Liver (tissue), 9 donors: ENCODE measurements around the gene GRIN3B. TPM values are rescaled to one million over a fixed set of nuclear protein-coding genes. Genes with fewer than 3 reads are reported as not detected.

Source experiments
- DNase-seq: peaks from one replicate; pipeline ENCODE4 v3.0.0-alpha.2; 2017; ENCODE audit warnings: low spot score
- H3K27ac ChIP-seq, 2 donors: one replicate each; pipeline ENCODE4 v1.7.0; 2013; ENCODE audit warnings: inconsistent platforms in 2 of 2, low read length in 2 of 2, control low read depth in 1 of 2, low read depth in 1 of 2, mild to moderate bottlenecking in 1 of 2
- H3K27me3 ChIP-seq, 4 donors: one replicate each; pipeline versions ENCODE4 v1.6.1 to v1.7.0; 2013; ENCODE audit warnings: low read length in 3 of 4, inconsistent platforms in 1 of 4, mild to moderate bottlenecking in 1 of 4, moderate library complexity in 1 of 4; ENCODE audit not compliant: control insufficient read depth in 4 of 4, insufficient read depth in 4 of 4
- H3K36me3 ChIP-seq, 4 donors: one replicate each; pipeline versions ENCODE4 v1.6.1 to v1.7.0; 2013; ENCODE audit warnings: low read length in 3 of 4, mild to moderate bottlenecking in 3 of 4, low read depth in 1 of 4, moderate library complexity in 1 of 4; ENCODE audit not compliant: control insufficient read depth in 4 of 4, insufficient read depth in 3 of 4
- H3K4me1 ChIP-seq, 4 donors: one replicate each; pipeline versions ENCODE4 v1.6.1 to v1.7.0; 2013; ENCODE audit warnings: low read length in 3 of 4, mild to moderate bottlenecking in 3 of 4, moderate library complexity in 1 of 4; ENCODE audit not compliant: control insufficient read depth in 4 of 4, insufficient read depth in 4 of 4
- H3K4me3 ChIP-seq, 3 donors: one replicate each; pipeline versions ENCODE4 v1.6.1 to v1.7.0; 2013; ENCODE audit warnings: low read length in 3 of 3, control low read depth in 1 of 3, low read depth in 1 of 3, mild to moderate bottlenecking in 1 of 3
- H3K9ac ChIP-seq, 2 donors: one replicate each; pipeline ENCODE4 v1.7.0; 2013; ENCODE audit warnings: low read length in 2 of 2, mild to moderate bottlenecking in 2 of 2, moderate library complexity in 2 of 2, control low read depth in 1 of 2, low read depth in 1 of 2
- H3K9me3 ChIP-seq, 4 donors: one replicate each; pipeline versions ENCODE4 v1.6.1 to v1.7.0; 2013; ENCODE audit warnings: low read length in 3 of 4; ENCODE audit not compliant: control insufficient read depth in 4 of 4
- FOXA1 ChIP-seq: IDR thresholded peaks from 2 replicates; pipeline ENCODE4 v1.6.1; 2016; ENCODE audit warnings: antibody characterized with exemption
- FOXA2 ChIP-seq: IDR thresholded peaks from 2 replicates; pipeline ENCODE4 v1.6.1; 2016; ENCODE audit warnings: antibody characterized with exemption
- GABPA ChIP-seq, 2 donors: IDR thresholded peaks in 1 of 2; conservative IDR thresholded peaks in 1 of 2; 2 replicates each; pipeline ENCODE4 v1.6.1; 2016; ENCODE audit warnings: antibody characterized with exemption in 2 of 2, mild to moderate bottlenecking in 1 of 2, moderate library complexity in 1 of 2
- HNF4A ChIP-seq, 2 donors: conservative IDR thresholded peaks; 2 replicates each; pipeline ENCODE4 v1.6.1; 2016; ENCODE audit warnings: antibody characterized with exemption in 2 of 2, mild to moderate bottlenecking in 2 of 2
- HNF4G ChIP-seq: IDR thresholded peaks from 2 replicates; pipeline ENCODE4 v1.6.1; 2016; ENCODE audit warnings: antibody characterized with exemption
- MAX ChIP-seq: IDR thresholded peaks from 2 replicates; pipeline ENCODE4 v1.6.1; 2016; ENCODE audit warnings: antibody characterized with exemption
- RAD21 ChIP-seq, 2 donors: IDR thresholded peaks; 2 replicates each; pipeline ENCODE4 v1.6.1; 2016; ENCODE audit warnings: antibody characterized with exemption in 2 of 2, mild to moderate bottlenecking in 2 of 2
- SP1 ChIP-seq: IDR thresholded peaks from 2 replicates; pipeline ENCODE4 v1.6.1; 2018; ENCODE audit warnings: antibody characterized with exemption, mild to moderate bottlenecking
- TAF1 ChIP-seq: conservative IDR thresholded peaks from 2 replicates; pipeline ENCODE4 v1.6.1; 2016; ENCODE audit warnings: antibody characterized with exemption, mild to moderate bottlenecking
- YY1 ChIP-seq: IDR thresholded peaks from 2 replicates; pipeline ENCODE4 v1.6.1; 2016; ENCODE audit warnings: antibody characterized with exemption, mild to moderate bottlenecking
- ZBTB33 ChIP-seq: IDR thresholded peaks from 2 replicates; pipeline ENCODE4 v1.6.1; 2016; ENCODE audit warnings: antibody characterized with exemption
- WGBS: extraction: QIAGEN DNeasy Blood & Tissue Kit; methylation state at CpG from one replicate; pipeline ENCODE4 v1.1.7; 2013; 5-methylcytosine and 5-hydroxymethylcytosine counted together
- polyA plus RNA-seq, 2 donors: library from polyadenylated mRNA; stranded (reverse) in 1 of 2; unstranded in 1 of 2; fragments of 200-250 nt in 1 of 2; fragments of >200 nt in 1 of 2; fragmentation: Nextera tagmentation in 1 of 2; extraction: Ambion mirVana in 1 of 2; gene quantifications; one replicate each; pipeline versions ENCODE4 v1.2.1 to v1.2.3, GENCODE V29; 2013 to 2015
- total RNA-seq, 2 donors: library from RNA; depleted of rRNA; stranded (reverse); fragments of >200 nt; gene quantifications; one replicate each; pipeline ENCODE4 v1.2.3, GENCODE V29; 2014
- TF ChIP-seq, protein P1 (sequence below): fragments of 150-350 bp; IDR thresholded peaks from 2 replicates; pipeline ENCODE4 v1.5.1; 2017; ENCODE audit warnings: improper control_type of control experiment, low read depth, low read length; ENCODE audit not compliant: missing input control
- TF ChIP-seq, protein P2 (sequence below): IDR thresholded peaks from 2 replicates; pipeline ENCODE4 v1.6.1; 2016; ENCODE audit warnings: antibody characterized with exemption
- TF ChIP-seq, protein P3 (sequence below): IDR thresholded peaks from 2 replicates; pipeline ENCODE4 v1.6.1; 2016; ENCODE audit warnings: antibody characterized with exemption, mild to moderate bottlenecking
- donor health status: healthy.
- donor health status: healthy.
- donor health status: healthy.
- donor health status: healthy.
- donor health status: healthy.

Gene GRIN3B
- total and polyA plus RNA-seq, 4 donors, result 0.05 TPM; not detected in 3

GRCh38 chr19:1009041-1009980 lies 9.1 kb downstream of the GRIN3B start:
- no peak for DNase-seq
- no peaks in the 10 kb centered on the region for H3K9me3 ChIP-seq
- H3K36me3 ChIP-seq, result peaks cover 2 to 40% (median 16%) of the 10 kb centered on the region in 4 donors
- H3K27ac ChIP-seq, result no peak overlapping the region
- H3K27me3 ChIP-seq, result no peaks in the 10 kb centered on the region
- WGBS, result 88% methylated on average over 92 of the region's 92 CpGs
- TF ChIP-seq, protein P1, sequence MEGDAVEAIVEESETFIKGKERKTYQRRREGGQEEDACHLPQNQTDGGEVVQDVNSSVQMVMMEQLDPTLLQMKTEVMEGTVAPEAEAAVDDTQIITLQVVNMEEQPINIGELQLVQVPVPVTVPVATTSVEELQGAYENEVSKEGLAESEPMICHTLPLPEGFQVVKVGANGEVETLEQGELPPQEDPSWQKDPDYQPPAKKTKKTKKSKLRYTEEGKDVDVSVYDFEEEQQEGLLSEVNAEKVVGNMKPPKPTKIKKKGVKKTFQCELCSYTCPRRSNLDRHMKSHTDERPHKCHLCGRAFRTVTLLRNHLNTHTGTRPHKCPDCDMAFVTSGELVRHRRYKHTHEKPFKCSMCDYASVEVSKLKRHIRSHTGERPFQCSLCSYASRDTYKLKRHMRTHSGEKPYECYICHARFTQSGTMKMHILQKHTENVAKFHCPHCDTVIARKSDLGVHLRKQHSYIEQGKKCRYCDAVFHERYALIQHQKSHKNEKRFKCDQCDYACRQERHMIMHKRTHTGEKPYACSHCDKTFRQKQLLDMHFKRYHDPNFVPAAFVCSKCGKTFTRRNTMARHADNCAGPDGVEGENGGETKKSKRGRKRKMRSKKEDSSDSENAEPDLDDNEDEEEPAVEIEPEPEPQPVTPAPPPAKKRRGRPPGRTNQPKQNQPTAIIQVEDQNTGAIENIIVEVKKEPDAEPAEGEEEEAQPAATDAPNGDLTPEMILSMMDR, result no peak
- no peak for TF ChIP-seq ZBTB33
- no peak for TF ChIP-seq YY1
- no peak for TF ChIP-seq GABPA (IDR thresholded peaks at IDR 0.05 in 1 of 2, conservative IDR thresholded peaks at IDR 0.05 in 1 of 2)
- TF ChIP-seq HNF4G, result no peak
- TF ChIP-seq MAX, result no peak
- no peak for TF ChIP-seq RAD21 (IDR thresholded peaks at IDR 0.05)
- TF ChIP-seq, protein P2, sequence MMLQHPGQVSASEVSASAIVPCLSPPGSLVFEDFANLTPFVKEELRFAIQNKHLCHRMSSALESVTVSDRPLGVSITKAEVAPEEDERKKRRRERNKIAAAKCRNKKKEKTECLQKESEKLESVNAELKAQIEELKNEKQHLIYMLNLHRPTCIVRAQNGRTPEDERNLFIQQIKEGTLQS, result no peak
- no peak for TF ChIP-seq FOXA2
- no peak for TF ChIP-seq HNF4A (conservative IDR thresholded peaks at IDR 0.05)
- no peak for TF ChIP-seq SP1
- TF ChIP-seq TAF1, result no peak
- TF ChIP-seq, protein P3, sequence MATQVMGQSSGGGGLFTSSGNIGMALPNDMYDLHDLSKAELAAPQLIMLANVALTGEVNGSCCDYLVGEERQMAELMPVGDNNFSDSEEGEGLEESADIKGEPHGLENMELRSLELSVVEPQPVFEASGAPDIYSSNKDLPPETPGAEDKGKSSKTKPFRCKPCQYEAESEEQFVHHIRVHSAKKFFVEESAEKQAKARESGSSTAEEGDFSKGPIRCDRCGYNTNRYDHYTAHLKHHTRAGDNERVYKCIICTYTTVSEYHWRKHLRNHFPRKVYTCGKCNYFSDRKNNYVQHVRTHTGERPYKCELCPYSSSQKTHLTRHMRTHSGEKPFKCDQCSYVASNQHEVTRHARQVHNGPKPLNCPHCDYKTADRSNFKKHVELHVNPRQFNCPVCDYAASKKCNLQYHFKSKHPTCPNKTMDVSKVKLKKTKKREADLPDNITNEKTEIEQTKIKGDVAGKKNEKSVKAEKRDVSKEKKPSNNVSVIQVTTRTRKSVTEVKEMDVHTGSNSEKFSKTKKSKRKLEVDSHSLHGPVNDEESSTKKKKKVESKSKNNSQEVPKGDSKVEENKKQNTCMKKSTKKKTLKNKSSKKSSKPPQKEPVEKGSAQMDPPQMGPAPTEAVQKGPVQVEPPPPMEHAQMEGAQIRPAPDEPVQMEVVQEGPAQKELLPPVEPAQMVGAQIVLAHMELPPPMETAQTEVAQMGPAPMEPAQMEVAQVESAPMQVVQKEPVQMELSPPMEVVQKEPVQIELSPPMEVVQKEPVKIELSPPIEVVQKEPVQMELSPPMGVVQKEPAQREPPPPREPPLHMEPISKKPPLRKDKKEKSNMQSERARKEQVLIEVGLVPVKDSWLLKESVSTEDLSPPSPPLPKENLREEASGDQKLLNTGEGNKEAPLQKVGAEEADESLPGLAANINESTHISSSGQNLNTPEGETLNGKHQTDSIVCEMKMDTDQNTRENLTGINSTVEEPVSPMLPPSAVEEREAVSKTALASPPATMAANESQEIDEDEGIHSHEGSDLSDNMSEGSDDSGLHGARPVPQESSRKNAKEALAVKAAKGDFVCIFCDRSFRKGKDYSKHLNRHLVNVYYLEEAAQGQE, result no peak
- TF ChIP-seq FOXA1, result no peak
- no peaks in the 10 kb centered on the region for H3K4me1 ChIP-seq
- no peak overlapping the region for H3K4me3 ChIP-seq
- H3K9ac ChIP-seq, result no peak overlapping the region
